Activated T-helper 1 cell treated with anti-CD3 and anti-CD28 coated beads, Interleukin-12 subunit alpha, Interleukin-12 subunit beta, Interleukin-2, Interleukin-4 antibody, amounts not matched to agents 30 ng/mL and 10 ng/mL and 1 ng/mL, durations not matched to agents 14 hours and 24 hours and 36 hours (primary cell): ENCODE results near the gene JPT1. TPM values are rescaled to one million over a fixed set of nuclear protein-coding genes. Genes with fewer than 3 reads are reported as not detected.
"Not testable (repeated sequence)": the region's sequence is repeated elsewhere in the genome, so short reads cannot be mapped to it uniquely, and the experiment has no call there.

Experiments used
- DNase-seq: peaks from one replicate; pipeline ENCODE4 v3.0.0; 2021; ENCODE audit warnings: low spot score
- H3K27ac Mint-ChIP-seq: one replicate; pipeline ENCODE4 v1.8.0; 2021; ENCODE audit warnings: mild to moderate bottlenecking, mixed read lengths
- H3K27me3 Mint-ChIP-seq: one replicate; pipeline ENCODE4 v1.8.0; 2022; ENCODE audit warnings: mild to moderate bottlenecking, moderate library complexity, mixed read lengths; ENCODE audit not compliant: insufficient read depth
- H3K36me3 Mint-ChIP-seq: one replicate; pipeline ENCODE4 v1.8.0; 2021; ENCODE audit warnings: low read depth, mixed read lengths
- H3K4me1 Mint-ChIP-seq: one replicate; pipeline ENCODE4 v1.8.0; 2021; ENCODE audit warnings: low read depth, mixed read lengths
- H3K4me3 Mint-ChIP-seq: one replicate; pipeline ENCODE4 v1.8.0; 2021; ENCODE audit warnings: mild to moderate bottlenecking, moderate library complexity, mixed read lengths
- H3K9me3 Mint-ChIP-seq: one replicate; pipeline ENCODE4 v1.8.0; 2021; ENCODE audit warnings: mixed read lengths
- intact Hi-C: fragments of 100-400 bp; cut with micrococcal nuclease; formaldehyde crosslinking; loops from one replicate; pipeline ENCODE4 v1.15.1; 2024
- total RNA-seq: library from RNA; stranded (reverse); gene quantifications from 2 replicates; pipeline ENCODE4 v1.2.3, GENCODE V29; 2022

The JPT1 gene
- total RNA-seq, 1 donor from 2014 or later: 299 TPM

GRCh38 chr17:75178453-75178852 is 24.1 kb upstream of the JPT1 start:
- peaks cover 37% of the 10 kb centered on the region for H3K4me1 Mint-ChIP-seq
- DNase-seq: no peak

GRCh38 chr17:75176625-75177024 is 22.3 kb upstream of the JPT1 start:
- intact Hi-C loops: no loop called here
- H3K27me3 Mint-ChIP-seq: no peaks in the 10 kb centered on the region
- no peak overlapping the region for H3K4me3 Mint-ChIP-seq
- no peaks in the 10 kb centered on the region for H3K9me3 Mint-ChIP-seq
- peaks cover 43% of the 10 kb centered on the region for H3K36me3 Mint-ChIP-seq
- H3K4me1 Mint-ChIP-seq: peaks cover 40% of the 10 kb centered on the region
- DNase-seq: no peak
- peak overlapping the region; percentile 12 for H3K27ac Mint-ChIP-seq

More at GRCh38 chr17:75178453-75178852, 24.1 kb upstream of the JPT1 start:
- H3K36me3 Mint-ChIP-seq: peaks cover 36% of the 10 kb centered on the region
- intact Hi-C loops: no loop called here
- no peak overlapping the region for H3K4me3 Mint-ChIP-seq
- H3K27me3 Mint-ChIP-seq: no peaks in the 10 kb centered on the region
- no peak overlapping the region for H3K27ac Mint-ChIP-seq
- no peaks in the 10 kb centered on the region for H3K9me3 Mint-ChIP-seq

- intact Hi-C loops: no loop called here
- H3K36me3 Mint-ChIP-seq: peaks cover 31% of the 10 kb centered on the region
- no peaks in the 10 kb centered on the region for H3K27me3 Mint-ChIP-seq
- no peaks in the 10 kb centered on the region for H3K9me3 Mint-ChIP-seq
- H3K4me3 Mint-ChIP-seq: no peak overlapping the region
- no peak for DNase-seq
- H3K4me1 Mint-ChIP-seq: peaks cover 32% of the 10 kb centered on the region
- no peak overlapping the region for H3K27ac Mint-ChIP-seq
Measured at GRCh38 chr17:75174996-75175395, 20.7 kb upstream of the JPT1 start.

GRCh38 chr17:75173526-75173925 is 19.2 kb upstream of the JPT1 start:
- H3K9me3 Mint-ChIP-seq: no peaks in the 10 kb centered on the region
- intact Hi-C loops: no loop called here
- no peak overlapping the region for H3K27ac Mint-ChIP-seq
- no peak for DNase-seq
- peaks cover 29% of the 10 kb centered on the region for H3K36me3 Mint-ChIP-seq
- H3K27me3 Mint-ChIP-seq: no peaks in the 10 kb centered on the region
- H3K4me3 Mint-ChIP-seq: no peak overlapping the region
- H3K4me1 Mint-ChIP-seq: peaks cover 20% of the 10 kb centered on the region

- H3K9me3 Mint-ChIP-seq: no peaks in the 10 kb centered on the region
- H3K36me3 Mint-ChIP-seq: peaks cover 24% of the 10 kb centered on the region
- intact Hi-C loops: no loop called here
- H3K4me3 Mint-ChIP-seq: no peak overlapping the region
- H3K4me1 Mint-ChIP-seq: peaks cover 7% of the 10 kb centered on the region
- no peak overlapping the region for H3K27ac Mint-ChIP-seq
- H3K27me3 Mint-ChIP-seq: no peaks in the 10 kb centered on the region
- no peak for DNase-seq
Measured at GRCh38 chr17:75168998-75169397, 14.7 kb upstream of the JPT1 start.

- H3K36me3 Mint-ChIP-seq: peaks cover 14% of the 10 kb centered on the region
- not testable (repeated sequence) for H3K27me3 Mint-ChIP-seq, H3K27ac Mint-ChIP-seq
Measured at GRCh38 chr17:75164606-75165005, 10.3 kb upstream of the JPT1 start.

GRCh38 chr17:75163074-75163473 is 8.8 kb upstream of the JPT1 start:
- no peak for DNase-seq
- H3K4me3 Mint-ChIP-seq: no peak overlapping the region
- intact Hi-C loops: no loop called here
- H3K27ac Mint-ChIP-seq: no peak overlapping the region
- H3K9me3 Mint-ChIP-seq: no peaks in the 10 kb centered on the region
- peaks cover 16% of the 10 kb centered on the region for H3K36me3 Mint-ChIP-seq
- H3K4me1 Mint-ChIP-seq: no peaks in the 10 kb centered on the region
- H3K27me3 Mint-ChIP-seq: no peaks in the 10 kb centered on the region

More at GRCh38 chr17:75164606-75165005, 10.3 kb upstream of the JPT1 start:
- H3K4me3 Mint-ChIP-seq, DNase-seq, H3K9me3 Mint-ChIP-seq, intact Hi-C loops, H3K4me1 Mint-ChIP-seq: not testable (repeated sequence)

GRCh38 chr17:75160211-75160610 is 5.9 kb upstream of the JPT1 start:
- DNase-seq: no peak
- H3K4me1 Mint-ChIP-seq: peaks cover 3% of the 10 kb centered on the region
- peaks cover 9% of the 10 kb centered on the region for H3K36me3 Mint-ChIP-seq
- no peaks in the 10 kb centered on the region for H3K9me3 Mint-ChIP-seq
- intact Hi-C loops: no loop called here
- H3K4me3 Mint-ChIP-seq: no peak overlapping the region
- peak overlapping the region; percentile 34 for H3K27ac Mint-ChIP-seq
- no peaks in the 10 kb centered on the region for H3K27me3 Mint-ChIP-seq

GRCh38 chr17:75159196-75160031 is 5.1 kb upstream of the JPT1 start:
- Mint-ChIP-seq H3K4me1 (peaks cover 11% of the 10 kb centered on the region), H3K27ac (no peak overlapping the region), H3K9me3 (no peaks in the 10 kb centered on the region), H3K27me3 (no peaks in the 10 kb centered on the region), H3K4me3 (no peak overlapping the region), H3K36me3 (peaks cover 9% of the 10 kb centered on the region)
- intact Hi-C loops: no loop called here
- no peak for DNase-seq

- H3K4me3 Mint-ChIP-seq, H3K9me3 Mint-ChIP-seq, H3K27me3 Mint-ChIP-seq, intact Hi-C loops, H3K27ac Mint-ChIP-seq, H3K36me3 Mint-ChIP-seq, DNase-seq: not testable (repeated sequence)
- peaks cover 13% of the 10 kb centered on the region for H3K4me1 Mint-ChIP-seq
Measured at GRCh38 chr17:75158480-75158879, 4.2 kb upstream of the JPT1 start.

GRCh38 chr17:75155191-75155601 is 884 bp upstream of the JPT1 start:
- Mint-ChIP-seq H3K4me3 (no peak overlapping the region), H3K27me3 (no peaks in the 10 kb centered on the region), H3K9me3 (no peaks in the 10 kb centered on the region), H3K4me1 (peaks cover 28% of the 10 kb centered on the region), H3K36me3 (peaks cover 11% of the 10 kb centered on the region), H3K27ac (peak overlapping the region; percentile 70)
- intact Hi-C loops: loop anchor here (2.0 kb wide), 1 partner anchor 16 kb away; no protein-coding TSS in a partner anchor
- no peak for DNase-seq

- Mint-ChIP-seq H3K4me1 (peaks cover 35% of the 10 kb centered on the region), H3K27me3 (no peaks in the 10 kb centered on the region), H3K4me3 (peak overlapping the region; percentile 97), H3K27ac (peak overlapping the region; percentile 93), H3K36me3 (peaks cover 15% of the 10 kb centered on the region), H3K9me3 (no peaks in the 10 kb centered on the region)
- DNase-seq: peak; percentile 22
- intact Hi-C loops: loop anchor here (1.0 to 5.0 kb wide), 10 partner anchors 17 to 136 kb away; partner anchors contain the start of genes ARMC7, ATP5PD, GGA3 and KCTD2
Measured at GRCh38 chr17:75153780-75154194, 525 bp downstream of the JPT1 start.

GRCh38 chr17:75152922-75153779 is 1.2 kb downstream of the JPT1 start:
- peak; percentile 12 for DNase-seq
- Mint-ChIP-seq H3K4me1 (peaks cover 42% of the 10 kb centered on the region), H3K4me3 (peak overlapping the region; percentile 97), H3K36me3 (peaks cover 18% of the 10 kb centered on the region), H3K27ac (peak overlapping the region; percentile 93), H3K9me3 (no peaks in the 10 kb centered on the region), H3K27me3 (no peaks in the 10 kb centered on the region)
- intact Hi-C loops: loop anchor here (5.0 kb wide), 1 partner anchor 106 kb away; the partner anchor contains the start of genes ATP5PD and KCTD2
